ENCODE data around the gene ATG14.

DNA sequence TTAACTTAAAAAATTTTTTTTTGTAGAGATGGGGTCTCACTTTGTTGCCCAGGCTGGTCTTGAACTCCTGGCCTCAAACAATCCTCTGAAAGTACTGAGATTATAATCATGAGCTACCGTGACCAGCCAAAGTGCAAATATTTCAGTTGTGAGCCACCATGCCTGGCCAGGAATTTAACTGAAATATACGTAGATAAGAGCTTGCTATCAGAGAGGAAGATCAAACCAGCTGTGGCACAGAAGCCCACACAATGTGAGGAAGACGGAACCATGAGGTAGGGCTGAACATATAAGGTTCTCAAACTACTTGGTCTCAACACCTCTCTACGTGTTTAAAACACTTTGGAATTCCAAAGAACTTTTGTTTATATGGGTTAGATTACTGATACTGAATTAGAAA lies 29.1 kb downstream of the ATG14 start:
- TF ChIP-seq EZH2 (IDR thresholded peaks at IDR 0.05; ENCODE audit: low read depth) = no peak
- TF ChIP-seq, protein P1, sequence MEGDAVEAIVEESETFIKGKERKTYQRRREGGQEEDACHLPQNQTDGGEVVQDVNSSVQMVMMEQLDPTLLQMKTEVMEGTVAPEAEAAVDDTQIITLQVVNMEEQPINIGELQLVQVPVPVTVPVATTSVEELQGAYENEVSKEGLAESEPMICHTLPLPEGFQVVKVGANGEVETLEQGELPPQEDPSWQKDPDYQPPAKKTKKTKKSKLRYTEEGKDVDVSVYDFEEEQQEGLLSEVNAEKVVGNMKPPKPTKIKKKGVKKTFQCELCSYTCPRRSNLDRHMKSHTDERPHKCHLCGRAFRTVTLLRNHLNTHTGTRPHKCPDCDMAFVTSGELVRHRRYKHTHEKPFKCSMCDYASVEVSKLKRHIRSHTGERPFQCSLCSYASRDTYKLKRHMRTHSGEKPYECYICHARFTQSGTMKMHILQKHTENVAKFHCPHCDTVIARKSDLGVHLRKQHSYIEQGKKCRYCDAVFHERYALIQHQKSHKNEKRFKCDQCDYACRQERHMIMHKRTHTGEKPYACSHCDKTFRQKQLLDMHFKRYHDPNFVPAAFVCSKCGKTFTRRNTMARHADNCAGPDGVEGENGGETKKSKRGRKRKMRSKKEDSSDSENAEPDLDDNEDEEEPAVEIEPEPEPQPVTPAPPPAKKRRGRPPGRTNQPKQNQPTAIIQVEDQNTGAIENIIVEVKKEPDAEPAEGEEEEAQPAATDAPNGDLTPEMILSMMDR (conservative IDR thresholded peaks at IDR 0.05) = no peak
